Stimulated activated naive CD4-positive, alpha-beta T cell (primary cell): ENCODE measurements around the gene ITGB2.

ENCODE experiments used
- DNase-seq, 6 experiments: peaks; one replicate each; lab custom pipeline; 2025; lab: John Stamatoyannopoulos, UW

The ITGB2 gene

DNA sequence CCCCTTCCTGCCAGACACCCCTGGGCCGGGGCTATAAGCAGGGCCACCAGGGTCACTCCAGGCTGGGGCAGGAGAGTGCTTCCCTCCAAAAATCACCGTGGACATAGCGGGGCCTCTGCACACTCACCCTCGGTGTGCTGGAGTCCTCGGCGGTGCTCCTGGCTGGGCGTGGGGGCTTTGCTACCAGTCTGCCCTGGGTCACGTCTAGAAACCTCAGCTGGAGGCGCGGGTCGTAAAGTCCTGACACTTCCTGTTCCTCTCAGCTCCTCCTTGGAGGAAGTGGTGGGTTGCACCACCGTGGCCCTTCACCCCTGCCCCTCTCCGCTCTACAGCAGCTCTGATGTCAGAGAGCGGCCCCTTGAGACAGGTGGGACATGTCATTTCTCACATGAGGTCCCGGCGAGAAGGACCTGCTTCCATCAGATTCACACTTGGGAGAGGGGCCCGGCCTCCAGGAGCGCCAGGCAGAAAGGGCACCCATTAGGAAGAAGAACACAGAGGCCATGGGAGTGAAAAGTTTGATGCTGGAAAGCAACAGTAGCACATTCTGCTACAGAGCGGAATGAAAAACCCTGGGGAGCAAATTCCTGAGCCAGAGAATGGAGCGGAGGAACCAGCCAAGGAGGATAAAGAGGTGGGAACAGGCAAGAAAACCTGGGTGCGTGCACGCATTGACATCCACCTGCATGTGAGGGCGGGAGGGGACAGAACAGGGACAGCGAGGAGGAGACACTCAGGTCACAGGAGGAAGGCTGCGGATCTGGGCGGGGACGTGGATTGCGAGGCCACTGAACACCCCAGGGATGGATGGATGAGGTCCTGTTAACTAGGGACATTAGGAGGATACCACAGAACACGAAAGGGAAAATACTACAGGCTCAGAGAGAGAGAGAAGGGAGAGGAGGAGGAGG, at the start of gene ITGB2:
Gene ITGB2 (minus strand): TSS at position 206 of the 911 bp plus-strand sequence. CDS start 10,117 bp downstream, outside the sequence.
- peak; percentile 21 to 53 (median 33) for DNase-seq

DNA sequence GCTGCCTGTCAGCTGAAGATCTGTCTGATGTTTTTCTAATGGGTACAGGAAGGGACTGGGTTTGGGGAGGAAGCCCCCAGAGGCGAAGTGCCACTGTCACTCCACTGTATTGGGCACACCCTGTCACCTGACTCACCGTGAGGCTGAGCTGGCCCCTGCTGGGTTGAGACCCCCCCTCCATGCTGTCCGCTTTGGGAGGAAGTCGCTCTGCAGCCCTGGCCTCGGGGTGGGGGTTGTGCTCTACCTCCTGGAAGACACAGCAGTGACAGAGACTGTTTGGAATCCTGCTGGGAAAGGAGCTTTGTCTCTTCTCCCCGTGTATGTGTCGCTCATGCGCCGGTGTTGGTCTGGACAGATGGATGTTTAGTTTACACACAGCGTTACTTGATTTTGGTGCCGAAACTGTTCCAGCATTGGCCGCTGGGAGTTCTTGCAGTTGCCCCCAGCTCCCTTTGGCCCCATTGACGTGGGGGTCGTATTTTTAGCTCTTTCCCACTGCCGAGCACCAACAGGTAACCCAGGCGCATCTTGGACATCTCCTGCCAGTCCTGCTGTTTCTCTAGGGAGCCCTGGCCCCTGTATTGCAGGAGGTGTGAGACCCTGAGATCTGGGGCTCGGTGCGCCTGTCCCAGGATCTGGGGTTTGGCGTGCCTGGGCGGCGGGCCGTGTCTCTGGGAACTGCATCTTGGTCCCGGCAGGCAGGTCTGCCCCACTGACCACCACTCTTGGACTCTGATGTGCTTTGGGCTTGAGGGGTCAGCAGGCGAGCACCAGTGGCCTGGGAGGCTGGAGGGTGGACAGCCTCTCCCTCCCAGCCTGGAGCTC, 49.4 kb upstream of the ITGB2 start:
- DNase-seq = no peak

DNA sequence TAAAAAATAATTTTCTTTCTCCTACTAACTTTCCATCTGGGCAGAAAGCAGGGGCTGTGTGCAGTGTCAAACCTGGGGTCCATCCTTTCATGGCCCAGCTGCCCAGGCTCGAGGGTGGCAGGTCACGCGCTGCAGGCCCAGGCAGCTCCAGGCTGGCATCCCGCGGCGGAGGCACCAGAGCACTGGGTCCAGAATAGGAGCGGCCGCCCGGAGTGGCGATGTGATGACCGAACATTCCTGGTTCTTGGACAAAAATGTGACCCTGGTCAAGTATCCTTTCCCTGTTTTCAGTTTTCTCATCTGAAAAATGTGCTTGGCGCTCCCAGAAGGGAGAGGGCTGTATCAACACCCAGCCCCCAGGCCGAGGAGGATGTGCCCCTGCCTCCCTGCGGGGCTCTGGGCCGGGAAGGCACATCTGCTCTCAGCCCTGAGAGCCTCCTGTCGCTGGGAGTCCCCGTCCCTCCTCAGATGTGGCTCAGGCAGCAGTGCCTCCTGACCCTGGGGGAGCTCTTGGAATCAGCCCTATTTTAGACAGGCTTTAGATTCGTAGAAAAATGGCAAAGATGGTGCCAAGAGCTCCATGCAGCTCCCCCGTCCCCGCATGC, 48.5 kb upstream of the ITGB2 start:
- DNase-seq = no peak

DNA sequence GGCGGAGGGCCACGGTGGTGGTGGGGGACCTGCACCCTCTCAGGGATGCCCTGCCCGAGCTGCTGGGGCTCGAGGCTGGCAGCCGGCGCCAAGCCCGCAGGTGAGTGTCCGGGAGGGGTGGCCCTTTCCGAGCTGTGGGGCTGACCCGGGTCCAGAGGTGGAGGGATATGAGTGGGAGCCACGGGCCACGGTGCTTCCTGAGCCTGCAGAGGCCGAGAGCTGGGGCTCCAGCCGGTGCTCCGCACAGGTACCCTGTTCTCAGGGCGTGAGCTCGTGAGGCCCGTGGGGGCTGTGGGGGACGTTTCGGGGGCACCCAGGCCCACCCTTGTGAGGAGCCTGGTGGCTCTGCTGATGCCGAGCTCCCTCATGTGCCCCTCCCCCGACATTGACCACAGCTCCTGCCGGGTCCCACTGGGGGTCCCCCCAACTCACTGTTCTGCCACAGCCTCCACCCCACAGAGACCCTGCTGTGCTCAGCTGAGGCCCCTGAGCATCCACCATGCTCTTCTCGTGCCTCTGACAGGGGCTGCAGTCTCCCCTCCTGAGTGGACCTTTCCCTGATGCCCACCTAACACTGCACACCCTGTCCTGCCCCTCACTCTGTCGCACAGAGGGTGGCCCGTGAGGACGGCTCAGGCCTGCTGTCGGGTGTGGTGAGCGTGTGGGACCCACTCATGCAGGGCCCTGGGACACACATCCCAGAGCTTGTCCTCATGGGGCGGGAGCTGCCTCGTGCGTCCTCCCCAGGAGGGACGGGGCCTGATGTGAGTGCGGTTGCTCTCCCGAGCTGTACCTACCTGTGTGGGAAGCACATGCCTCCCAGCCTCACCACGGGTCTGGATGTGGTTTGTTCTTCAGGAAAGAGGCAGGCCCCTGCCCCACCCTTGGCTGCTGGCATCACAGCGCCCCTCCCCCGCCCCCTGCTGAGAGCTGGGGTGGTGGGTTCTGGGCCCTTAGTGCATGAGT, 46.7 kb upstream of the ITGB2 start:
- DNase-seq = no peak

DNA sequence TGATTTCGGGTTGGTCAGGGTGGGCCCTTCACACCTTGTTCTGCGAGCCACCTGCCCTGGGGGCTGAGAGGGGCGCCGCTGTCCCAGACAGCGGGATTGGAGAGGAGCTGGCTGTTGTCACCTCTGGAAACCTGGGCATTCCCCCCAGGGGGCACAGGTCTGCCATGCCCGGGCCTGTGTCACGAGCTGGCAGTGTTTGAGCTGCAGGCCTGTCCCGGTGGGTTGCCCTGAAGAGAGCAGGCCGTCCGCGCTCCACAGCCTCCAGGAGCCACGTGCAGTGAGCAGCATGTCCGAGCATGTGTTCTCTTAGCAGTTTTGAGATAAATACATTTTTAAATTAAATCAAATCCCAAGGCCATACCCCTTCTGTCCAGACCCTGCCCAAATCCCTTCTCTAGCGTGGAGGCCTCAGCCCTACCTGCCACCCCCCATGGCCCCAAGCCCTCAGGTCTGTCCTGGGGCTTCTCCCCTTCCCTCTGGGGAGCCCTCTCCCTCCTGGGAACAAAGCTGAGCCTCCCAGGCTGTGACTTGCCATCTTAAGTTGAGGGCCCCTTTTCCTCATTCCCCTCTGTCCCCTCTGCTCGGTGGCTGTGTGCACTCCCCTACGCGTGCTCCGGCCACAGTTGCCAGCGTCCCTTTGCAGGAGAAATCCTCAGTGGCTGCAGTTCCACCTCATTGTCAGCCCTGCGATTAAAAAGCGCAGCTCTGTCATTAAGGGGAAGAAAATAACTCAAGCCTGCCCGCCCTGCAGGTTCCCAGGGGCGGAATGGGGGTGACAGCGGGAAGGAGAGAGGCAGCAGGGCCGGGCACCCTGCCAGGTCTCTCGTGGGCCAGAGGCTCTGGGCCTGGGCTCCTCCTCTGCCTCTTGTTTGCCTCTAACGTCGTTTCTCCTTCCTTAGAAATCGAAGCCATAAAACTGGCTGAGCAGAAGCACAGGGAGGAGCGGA, 45.7 kb upstream of the ITGB2 start:
- DNase-seq = no peak

DNA sequence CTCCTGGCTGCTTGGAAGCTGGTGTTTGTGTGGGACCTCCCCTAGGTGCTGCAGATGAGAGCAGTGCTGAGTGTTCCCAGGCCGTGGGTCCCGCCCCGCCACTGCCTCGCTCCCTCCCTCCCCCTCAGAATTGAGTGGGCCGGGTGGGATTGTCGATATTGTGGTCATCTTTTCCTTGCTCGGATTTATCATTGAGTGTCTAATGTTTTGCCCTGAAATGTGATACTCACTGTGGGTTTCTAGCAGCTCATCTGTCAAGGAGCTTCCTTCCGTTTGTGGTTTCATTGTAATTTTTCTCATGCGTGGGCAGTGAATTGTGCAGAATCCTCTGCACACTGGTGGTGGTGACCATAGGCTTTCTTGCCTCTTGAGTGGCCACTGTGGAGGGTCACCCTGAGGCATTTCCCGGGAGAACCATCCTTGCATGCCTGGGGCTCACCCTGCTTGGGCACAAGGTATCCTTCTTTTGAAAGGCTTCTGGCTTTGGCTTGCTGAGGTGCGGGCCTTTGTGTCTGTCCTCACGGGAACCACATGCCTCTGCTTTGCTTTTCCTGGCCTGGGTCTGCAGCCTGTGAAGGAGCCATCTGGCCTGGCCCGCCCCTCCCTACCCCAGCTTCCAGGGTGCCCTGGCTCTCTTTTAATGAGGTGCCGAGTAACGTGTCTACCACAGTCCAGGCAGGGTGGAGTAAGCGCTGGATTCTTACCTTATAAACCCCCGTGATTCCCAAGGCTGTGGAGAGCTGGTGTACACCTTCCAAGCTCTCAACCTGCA, 44.7 kb upstream of the ITGB2 start:
- peak in 2 of 6 experiments; percentile 11 to 12 for DNase-seq

DNA sequence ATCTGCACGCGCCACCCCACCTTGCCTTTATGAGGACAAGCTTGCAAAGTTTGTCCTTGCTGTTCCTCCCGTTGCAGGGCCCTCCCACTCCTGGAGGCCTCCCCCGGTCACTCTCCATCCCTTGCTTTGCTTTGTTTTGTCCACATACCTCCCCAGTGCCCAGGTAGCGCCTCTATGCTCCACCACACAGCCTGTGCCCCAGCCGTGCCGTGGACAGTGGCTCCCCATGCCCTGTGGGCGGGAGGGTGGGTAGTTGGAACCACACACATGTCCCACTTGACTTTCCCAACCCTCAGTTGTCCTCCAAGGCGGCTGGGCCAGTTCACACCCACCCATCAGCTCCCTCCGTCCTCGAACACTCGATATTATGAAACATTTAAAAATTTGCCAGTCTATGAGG, 43.7 kb upstream of the ITGB2 start:
- DNase-seq = no peak

DNA sequence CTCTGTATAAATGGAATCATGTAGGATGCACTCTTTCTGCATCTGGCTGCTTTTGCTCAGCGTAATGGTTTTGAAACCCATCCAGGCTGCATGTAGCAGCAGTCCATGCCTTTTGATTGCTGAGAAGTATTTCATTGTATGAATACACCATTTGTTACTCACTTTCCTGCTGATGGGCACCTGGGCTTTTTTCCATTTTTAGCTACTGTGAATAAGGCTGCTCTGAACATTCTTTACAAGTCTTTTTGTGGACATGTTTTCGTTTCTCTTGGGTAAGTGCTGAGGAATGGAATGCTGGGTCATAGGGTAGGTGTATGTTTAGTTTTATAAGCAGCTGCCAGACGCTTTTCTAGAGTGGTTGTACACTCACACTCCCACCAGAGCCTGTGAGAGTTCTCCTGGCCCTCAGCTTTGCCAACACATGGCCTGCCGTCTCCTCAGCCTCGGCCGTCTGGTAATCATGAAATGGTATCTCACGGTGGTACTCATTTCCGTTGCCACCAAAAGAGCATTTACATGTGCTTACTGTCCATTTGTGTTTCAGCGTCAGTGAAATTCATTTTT, 41.8 kb upstream of the ITGB2 start:
- DNase-seq = no peak

DNA sequence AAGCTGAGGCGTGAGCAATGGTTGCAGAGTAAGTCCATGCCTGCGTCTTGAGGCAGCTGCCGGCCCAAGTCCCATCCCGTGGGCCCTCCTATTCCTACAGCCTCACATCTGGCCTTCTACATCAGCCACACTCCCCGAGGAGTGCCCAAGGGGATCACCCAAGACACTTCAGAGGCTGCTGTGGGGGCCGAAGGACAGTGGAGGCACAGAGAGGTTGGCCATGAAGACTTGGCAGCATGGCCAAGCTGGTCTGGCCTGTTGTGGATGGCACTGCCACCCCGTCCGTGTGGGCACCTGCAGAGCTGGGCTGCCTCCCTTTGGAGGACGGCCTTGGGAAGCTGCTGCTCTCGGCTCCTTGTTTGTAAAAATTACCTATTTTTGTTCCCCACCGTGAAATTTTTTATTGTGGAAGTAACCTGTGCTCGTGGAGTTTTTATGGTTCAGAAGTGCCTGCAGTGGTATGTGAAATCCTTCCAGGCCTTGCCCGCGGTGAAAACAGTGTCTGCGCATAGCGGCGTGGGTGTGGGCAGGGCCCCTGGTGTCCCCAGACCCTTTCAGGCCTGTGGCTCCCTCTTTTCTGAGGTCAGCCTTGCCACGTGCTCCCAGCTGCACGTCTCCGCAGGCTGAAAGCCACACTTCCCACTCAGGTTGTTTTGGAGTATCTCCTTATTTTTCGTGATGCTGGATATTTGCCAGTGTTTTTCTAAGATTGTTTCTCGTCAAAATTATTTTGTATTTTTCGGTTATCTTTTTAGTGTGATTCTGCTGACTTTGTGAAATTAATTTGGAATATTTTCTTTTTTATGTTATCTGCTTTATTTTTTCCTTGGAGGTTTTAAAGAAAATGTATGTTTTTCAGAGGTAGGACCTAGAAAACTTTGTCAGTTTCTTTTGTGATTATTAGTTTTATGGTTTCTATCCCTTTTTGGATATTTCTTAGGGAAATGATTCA, 39.7 kb upstream of the ITGB2 start:
- DNase-seq = no peak

DNA sequence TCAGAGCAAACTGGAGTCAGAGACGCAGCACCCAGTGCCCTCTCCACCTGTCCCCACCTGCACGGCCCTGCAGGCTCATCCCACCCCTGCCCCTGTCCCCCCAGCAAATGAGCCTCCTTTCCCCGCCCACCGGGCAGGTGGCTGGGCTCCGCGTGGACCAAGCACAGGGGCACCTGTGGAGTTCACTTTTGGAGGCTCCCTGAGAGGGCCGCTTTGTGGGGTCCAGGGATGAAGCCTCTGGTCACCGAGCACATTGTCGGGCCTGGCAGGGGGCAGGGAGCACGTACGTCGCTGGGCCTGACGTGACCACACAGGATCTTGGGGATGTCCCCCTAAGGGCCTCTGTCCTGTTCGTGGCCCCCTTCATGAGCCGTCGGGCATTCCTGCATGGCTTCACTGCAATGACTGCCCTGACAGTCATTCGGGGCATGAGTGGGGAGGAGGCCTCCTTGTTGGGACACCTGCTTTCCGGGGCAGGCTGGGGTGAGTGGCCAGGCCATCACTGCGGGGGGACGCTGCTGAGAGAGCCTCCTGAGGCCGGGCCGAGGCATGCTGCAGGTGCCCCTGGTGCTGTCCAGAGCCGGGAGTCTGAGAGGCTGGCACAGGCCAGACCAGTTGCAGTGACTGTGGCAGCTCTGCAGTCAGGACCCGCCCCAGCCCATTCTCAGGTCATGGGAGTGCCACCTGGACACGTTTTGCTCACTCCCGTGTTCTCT, 38.8 kb upstream of the ITGB2 start:
- no peak for DNase-seq

DNA sequence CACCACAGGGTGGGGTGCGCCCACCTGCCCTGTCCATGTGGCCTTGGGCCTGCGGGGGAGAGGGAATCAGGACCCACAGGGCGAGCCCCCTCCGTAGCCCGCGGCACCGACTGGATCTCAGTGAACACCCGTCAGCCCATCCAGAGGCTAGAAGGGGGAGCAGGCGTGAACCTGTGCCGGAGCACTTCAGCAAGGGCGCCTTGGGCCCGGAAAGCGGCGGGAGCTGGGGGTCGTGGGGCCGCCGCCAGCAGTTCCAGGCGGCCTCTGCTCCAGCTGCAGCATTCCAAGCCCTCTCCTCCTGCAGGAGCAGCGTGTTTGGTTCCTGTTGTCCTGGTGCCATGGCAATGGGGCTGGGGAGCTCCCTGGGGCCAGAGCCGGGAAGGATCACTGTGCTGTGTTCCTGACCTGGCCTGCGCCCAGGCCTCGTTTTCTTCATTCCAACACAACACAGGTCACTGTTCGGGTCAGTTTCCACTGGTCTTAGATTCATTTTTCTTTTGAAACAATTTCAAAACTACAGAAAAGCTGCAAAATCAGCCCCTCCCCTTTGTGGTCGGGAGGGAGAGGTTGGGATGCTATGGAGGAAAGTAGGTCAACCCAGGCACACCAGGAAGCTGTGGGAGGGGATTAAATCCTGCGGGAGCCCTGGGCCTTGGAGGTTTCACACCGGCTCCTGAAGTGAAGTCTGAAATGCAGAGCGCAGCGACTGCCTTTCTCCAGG, 37.9 kb upstream of the ITGB2 start:
- no peak for DNase-seq

DNA sequence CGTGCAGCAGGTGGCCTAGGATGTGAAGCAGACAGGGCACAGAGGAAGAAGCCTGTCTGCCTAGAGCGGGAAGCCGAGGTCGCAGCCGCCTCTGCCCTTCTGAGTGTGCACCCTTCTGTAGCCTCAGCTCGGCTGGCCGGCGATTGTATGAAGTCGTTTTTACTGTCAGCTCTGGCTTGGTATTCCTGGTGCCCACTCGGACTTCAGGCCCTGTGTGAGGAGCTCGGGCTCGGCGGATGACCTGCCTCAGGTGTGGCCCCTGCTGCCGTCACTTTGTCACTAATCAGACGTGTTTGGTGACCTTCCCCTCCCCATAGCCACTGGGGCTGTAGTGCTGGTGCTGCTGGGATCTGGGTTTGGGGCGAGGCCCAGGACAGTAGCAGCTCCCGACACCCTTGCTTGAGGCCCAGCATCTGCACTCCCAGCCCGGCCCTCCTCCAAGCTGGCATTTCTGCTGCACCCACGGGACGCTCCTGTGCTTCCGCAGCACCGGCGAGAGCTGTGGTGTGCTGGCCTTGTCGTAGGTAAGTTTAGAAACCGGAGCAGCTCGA, 37.3 kb upstream of the ITGB2 start:
- DNase-seq = no peak

DNA sequence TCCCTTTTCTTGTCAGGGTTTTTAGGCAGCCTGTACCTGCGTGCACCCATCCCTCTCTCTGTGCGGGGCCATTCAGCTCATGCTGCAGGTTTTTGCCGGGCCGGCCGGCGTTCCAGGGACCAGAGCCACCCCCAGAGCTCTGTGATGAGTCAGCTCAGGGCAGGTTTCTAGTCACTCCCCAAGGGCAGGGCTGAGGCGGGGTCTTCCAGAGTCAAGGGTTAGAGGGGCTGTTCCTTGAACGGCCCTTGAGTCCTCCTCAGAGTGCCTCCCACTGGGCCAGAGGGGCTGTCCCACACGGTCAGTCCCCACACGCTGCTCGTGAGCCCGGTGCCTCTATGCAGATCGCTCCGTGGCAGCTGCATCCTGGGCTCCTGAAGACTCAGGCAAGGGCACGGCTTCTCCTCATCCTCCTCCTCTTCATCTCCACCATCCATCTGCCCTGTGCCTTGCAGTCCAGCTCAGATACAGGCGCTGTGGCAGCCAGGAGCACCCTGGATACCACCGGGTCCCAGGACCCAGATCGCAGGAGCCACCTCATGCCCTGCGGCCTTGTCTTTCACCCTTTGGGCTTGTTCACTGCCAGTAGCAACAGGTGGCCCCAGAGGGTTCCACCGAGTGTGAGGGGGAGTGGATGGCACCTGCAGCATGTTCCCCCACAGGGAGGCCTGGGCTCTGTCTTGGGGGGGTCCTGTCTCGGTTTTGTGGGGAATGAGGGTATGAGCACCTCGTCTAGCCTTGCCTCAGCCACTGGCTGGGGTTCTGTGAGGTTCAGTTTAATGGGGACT, 36.5 kb upstream of the ITGB2 start:
- DNase-seq = no peak

DNA sequence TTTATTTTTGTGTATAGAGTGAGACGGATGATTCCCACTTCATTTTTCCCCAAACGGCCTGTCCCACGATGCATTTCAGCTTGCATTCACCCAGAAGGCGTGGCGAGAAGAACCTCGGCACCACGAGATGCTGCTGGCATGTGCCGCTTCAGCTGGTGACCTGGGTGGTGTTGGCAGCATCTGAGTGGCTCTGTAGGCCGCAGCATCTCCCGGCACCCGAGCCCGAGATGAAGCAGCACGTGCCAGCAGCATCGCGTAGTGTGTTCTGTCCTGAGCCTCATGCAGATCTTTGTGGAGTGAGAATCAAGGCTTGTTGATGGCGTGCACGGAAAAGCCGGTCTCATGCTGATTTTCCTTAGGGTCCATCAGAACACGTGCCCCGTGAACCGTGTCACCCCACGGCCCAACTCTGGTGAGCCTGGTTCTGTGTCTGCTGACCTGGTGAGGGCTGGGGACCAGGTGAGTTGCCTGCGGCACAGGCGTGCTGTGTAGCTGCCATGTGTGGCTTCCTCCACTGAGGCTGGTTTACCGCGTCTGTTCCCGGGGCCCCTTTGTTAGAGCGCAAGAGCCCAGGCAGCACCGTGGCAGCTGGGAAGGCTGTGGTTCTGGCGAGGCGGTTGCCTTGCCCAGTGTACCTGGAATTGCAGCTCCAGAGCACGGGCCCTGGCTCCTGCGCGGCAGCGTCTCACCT, 35.8 kb upstream of the ITGB2 start:
- no peak for DNase-seq

DNA sequence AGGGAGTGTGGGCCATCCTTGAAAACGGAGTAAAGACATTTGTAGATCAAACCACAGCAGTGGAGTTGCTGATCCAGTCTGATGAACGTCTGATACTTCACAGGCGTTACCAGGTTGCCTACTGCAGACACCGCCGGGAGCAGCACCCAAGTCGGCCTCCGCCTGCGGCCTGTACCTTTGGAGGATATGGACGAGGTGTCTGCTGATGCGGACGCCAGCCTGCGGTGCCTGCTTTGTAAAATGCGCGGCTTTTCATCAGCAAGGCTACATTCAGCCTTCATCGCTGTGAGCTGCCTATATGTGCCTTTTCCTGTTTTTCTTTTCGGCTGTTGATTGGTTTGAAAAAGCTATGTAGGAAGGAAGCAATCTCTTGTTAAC, 35.1 kb upstream of the ITGB2 start:
- no peak for DNase-seq
